ENCODE data around the gene PSMB7.

The PSMB7 gene

GRCh38 chr9:124331580-124331979 lies 83.7 kb downstream of the PSMB7 start:
- no peak for TF ChIP-seq EGR1 (IDR thresholded peaks at IDR 0.05)
- no peak for TF ChIP-seq TEAD4 (IDR thresholded peaks at IDR 0.05)
- TF ChIP-seq TCF12 (IDR thresholded peaks at IDR 0.05; ENCODE audit: low read depth) = no peak

- TF ChIP-seq EP300 (IDR thresholded peaks at IDR 0.05; ENCODE audit: borderline replicate concordance) (no peak), USF1 (IDR thresholded peaks at IDR 0.05) (no peak), EGR1 (IDR thresholded peaks at IDR 0.05) (no peak)
Measured at GRCh38 chr9:124330011-124330697, 85.1 kb downstream of the PSMB7 start.

- no peak for TF ChIP-seq ZBTB7A (IDR thresholded peaks at IDR 0.05; ENCODE audit: low read depth)
- no peak for TF ChIP-seq FOXM1 (IDR thresholded peaks at IDR 0.05; ENCODE audit: borderline replicate concordance, low read depth)
- TF ChIP-seq CREB1 (IDR thresholded peaks at IDR 0.05; ENCODE audit: low read depth) = no peak
- TF ChIP-seq YY1 (IDR thresholded peaks at IDR 0.05; ENCODE audit: low read depth) = no peak
- no peak for TF ChIP-seq RAD21 (IDR thresholded peaks at IDR 0.05; ENCODE audit: low read depth)
- no peak for TF ChIP-seq TAF1 (IDR thresholded peaks at IDR 0.05; ENCODE audit: low read depth)
Measured at GRCh38 chr9:124329206-124329792, 85.9 kb downstream of the PSMB7 start.

DNA sequence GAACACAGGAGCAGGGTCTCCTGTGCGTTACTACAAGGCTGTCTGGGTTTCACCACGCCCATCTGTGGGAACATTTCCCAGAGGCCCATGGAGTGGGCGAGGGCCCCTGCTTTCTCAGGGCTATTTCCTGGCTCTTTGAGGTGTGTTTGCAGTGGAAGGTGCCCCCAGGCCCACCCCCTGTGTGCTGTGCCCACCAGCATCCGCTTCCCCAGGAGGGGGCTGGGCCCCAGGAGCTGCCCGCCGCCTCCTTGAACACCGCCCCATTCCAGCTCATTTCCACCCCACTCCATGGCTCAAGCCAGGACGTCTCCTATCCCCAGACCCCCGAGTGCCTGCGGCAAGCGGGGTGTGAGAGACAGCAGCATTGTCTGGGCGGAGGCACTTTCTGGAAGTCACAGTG lies 87.0 kb downstream of the PSMB7 start:
- TF ChIP-seq NFIC (IDR thresholded peaks at IDR 0.05) (no peak), EGR1 (IDR thresholded peaks at IDR 0.05) (no peak)

GRCh38 chr9:124327491-124327890 lies 87.8 kb downstream of the PSMB7 start:
- TF ChIP-seq, protein P1, sequence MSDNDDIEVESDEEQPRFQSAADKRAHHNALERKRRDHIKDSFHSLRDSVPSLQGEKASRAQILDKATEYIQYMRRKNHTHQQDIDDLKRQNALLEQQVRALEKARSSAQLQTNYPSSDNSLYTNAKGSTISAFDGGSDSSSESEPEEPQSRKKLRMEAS (IDR thresholded peaks at IDR 0.05) = no peak
- TF ChIP-seq RAD21 (IDR thresholded peaks at IDR 0.05; ENCODE audit: low read depth) (no peak), EGR1 (IDR thresholded peaks at IDR 0.05) (no peak), EP300 (IDR thresholded peaks at IDR 0.05; ENCODE audit: borderline replicate concordance) (no peak), CEBPB (IDR thresholded peaks at IDR 0.05) (no peak), YY1 (IDR thresholded peaks at IDR 0.05; ENCODE audit: low read depth) (no peak), ZBTB7A (IDR thresholded peaks at IDR 0.05; ENCODE audit: low read depth) (no peak), FOXM1 (IDR thresholded peaks at IDR 0.05; ENCODE audit: borderline replicate concordance, low read depth) (no peak), NFIC (IDR thresholded peaks at IDR 0.05) (no peak), TEAD4 (IDR thresholded peaks at IDR 0.05) (no peak), CREB1 (IDR thresholded peaks at IDR 0.05; ENCODE audit: low read depth) (no peak), TCF12 (IDR thresholded peaks at IDR 0.05; ENCODE audit: low read depth) (no peak), TAF1 (IDR thresholded peaks at IDR 0.05; ENCODE audit: low read depth) (no peak), USF1 (IDR thresholded peaks at IDR 0.05) (no peak)
- TF ChIP-seq, protein P2, sequence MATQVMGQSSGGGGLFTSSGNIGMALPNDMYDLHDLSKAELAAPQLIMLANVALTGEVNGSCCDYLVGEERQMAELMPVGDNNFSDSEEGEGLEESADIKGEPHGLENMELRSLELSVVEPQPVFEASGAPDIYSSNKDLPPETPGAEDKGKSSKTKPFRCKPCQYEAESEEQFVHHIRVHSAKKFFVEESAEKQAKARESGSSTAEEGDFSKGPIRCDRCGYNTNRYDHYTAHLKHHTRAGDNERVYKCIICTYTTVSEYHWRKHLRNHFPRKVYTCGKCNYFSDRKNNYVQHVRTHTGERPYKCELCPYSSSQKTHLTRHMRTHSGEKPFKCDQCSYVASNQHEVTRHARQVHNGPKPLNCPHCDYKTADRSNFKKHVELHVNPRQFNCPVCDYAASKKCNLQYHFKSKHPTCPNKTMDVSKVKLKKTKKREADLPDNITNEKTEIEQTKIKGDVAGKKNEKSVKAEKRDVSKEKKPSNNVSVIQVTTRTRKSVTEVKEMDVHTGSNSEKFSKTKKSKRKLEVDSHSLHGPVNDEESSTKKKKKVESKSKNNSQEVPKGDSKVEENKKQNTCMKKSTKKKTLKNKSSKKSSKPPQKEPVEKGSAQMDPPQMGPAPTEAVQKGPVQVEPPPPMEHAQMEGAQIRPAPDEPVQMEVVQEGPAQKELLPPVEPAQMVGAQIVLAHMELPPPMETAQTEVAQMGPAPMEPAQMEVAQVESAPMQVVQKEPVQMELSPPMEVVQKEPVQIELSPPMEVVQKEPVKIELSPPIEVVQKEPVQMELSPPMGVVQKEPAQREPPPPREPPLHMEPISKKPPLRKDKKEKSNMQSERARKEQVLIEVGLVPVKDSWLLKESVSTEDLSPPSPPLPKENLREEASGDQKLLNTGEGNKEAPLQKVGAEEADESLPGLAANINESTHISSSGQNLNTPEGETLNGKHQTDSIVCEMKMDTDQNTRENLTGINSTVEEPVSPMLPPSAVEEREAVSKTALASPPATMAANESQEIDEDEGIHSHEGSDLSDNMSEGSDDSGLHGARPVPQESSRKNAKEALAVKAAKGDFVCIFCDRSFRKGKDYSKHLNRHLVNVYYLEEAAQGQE (IDR thresholded peaks at IDR 0.05; ENCODE audit: low read depth) = no peak

DNA sequence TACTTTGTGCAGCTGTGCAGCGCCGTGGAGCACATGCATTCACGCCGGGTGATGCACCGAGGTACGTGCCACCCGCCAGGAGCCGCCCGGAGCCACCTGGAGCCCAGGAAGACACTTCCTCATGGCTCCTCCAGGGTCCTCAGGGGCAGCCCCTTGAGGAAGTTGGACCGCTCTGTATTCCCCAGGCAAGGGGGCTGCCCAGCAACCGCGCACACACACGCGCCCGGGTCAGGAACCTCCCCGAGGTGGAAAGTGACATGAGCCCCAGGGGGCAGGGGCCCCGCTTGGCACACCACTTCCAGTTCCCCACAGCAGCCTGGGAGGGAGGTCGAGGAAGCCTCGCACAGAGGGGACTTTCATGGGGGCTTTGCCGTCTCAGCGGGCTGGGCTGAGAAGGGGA lies 88.9 kb downstream of the PSMB7 start:
- TF ChIP-seq TAF1 (IDR thresholded peaks at IDR 0.05; ENCODE audit: low read depth) (no peak), TCF12 (IDR thresholded peaks at IDR 0.05; ENCODE audit: low read depth) (no peak), RAD21 (IDR thresholded peaks at IDR 0.05; ENCODE audit: low read depth) (no peak), FOXM1 (IDR thresholded peaks at IDR 0.05; ENCODE audit: borderline replicate concordance, low read depth) (no peak)

GRCh38 chr9:124325816-124326215 lies 89.4 kb downstream of the PSMB7 start:
- TF ChIP-seq CREB1 (IDR thresholded peaks at IDR 0.05; ENCODE audit: low read depth) = no peak
- no peak for TF ChIP-seq YY1 (IDR thresholded peaks at IDR 0.05; ENCODE audit: low read depth)
- TF ChIP-seq, protein P2 (IDR thresholded peaks at IDR 0.05; ENCODE audit: low read depth) = no peak
- TF ChIP-seq, protein P1 (IDR thresholded peaks at IDR 0.05) = no peak
- no peak for TF ChIP-seq RAD21 (IDR thresholded peaks at IDR 0.05; ENCODE audit: low read depth)
- TF ChIP-seq TAF1 (IDR thresholded peaks at IDR 0.05; ENCODE audit: low read depth) = no peak
- TF ChIP-seq NFIC (IDR thresholded peaks at IDR 0.05) = no peak
- TF ChIP-seq ZBTB7A (IDR thresholded peaks at IDR 0.05; ENCODE audit: low read depth) = no peak
- no peak for TF ChIP-seq EP300 (IDR thresholded peaks at IDR 0.05; ENCODE audit: borderline replicate concordance)
- no peak for TF ChIP-seq TEAD4 (IDR thresholded peaks at IDR 0.05)
- no peak for TF ChIP-seq TCF12 (IDR thresholded peaks at IDR 0.05; ENCODE audit: low read depth)
- TF ChIP-seq CEBPB (IDR thresholded peaks at IDR 0.05) = no peak
- TF ChIP-seq FOXM1 (IDR thresholded peaks at IDR 0.05; ENCODE audit: borderline replicate concordance, low read depth) = no peak
- no peak for TF ChIP-seq EGR1 (IDR thresholded peaks at IDR 0.05)
- no peak for TF ChIP-seq USF1 (IDR thresholded peaks at IDR 0.05)
